HCT116 (cell line): ENCODE measurements around the gene IL17C. TPM values are rescaled to one million over a fixed set of nuclear protein-coding genes. Genes with fewer than 3 reads are reported as not detected.

ENCODE experiments used
- ATAC-seq: fragments of 200-7000 bp; cut with Tn5 transposase; 2 replicates; pipeline ENCODE4 v1.9.1; 2020; ENCODE audit warnings: mild to moderate bottlenecking, moderate library complexity
- BruUV-seq: library from RNA; stranded (reverse); fragments of 400-500 nt; replicated peaks from 2 replicates; lab custom pipeline; 2021; lab: Mats Ljungman, UMichigan
- CTCF ChIA-PET: fragments of 300-600 bp; sonication (Branson Sonifier 250); formaldehyde crosslinking; loops from one replicate; lab custom pipeline; 2021; ENCODE audit warnings: antibody characterized with exemption; lab: Charles Lee
- POLR2A ChIA-PET: fragments of 300-600, 350-600 bp; sonication (Branson Sonifier 250); formaldehyde crosslinking; loops from one replicate; lab custom pipeline; 2021; ENCODE audit warnings: antibody characterized with exemption; lab: Charles Lee
- RAD21 ChIA-PET, 2 experiments: fragments of 300-600 bp; sonication (Branson Sonifier 250); formaldehyde crosslinking; loops; one replicate each; lab custom pipeline; 2023; ENCODE audit warnings: low total read pairs in 2 of 2; ENCODE audit not compliant: uncharacterized antibody in 2 of 2, unreplicated experiment in 2 of 2, low non-redundant PET in 1 of 2; lab: Charles Lee
- DNase-seq: peaks from one replicate; pipeline ENCODE4 v3.0.0-alpha.2; 2010; ENCODE audit warnings: low read depth, low spot score
- H2AFZ ChIP-seq: fragments of 200-600 bp; shearing (Covaris generic), sonication (generic); 2 replicates; pipeline ENCODE4 v1.6.1; 2017; ENCODE audit warnings: low read depth, mixed run types, mixed read lengths, antibody characterized with exemption, low read length; ENCODE audit not compliant: poor library complexity, severe bottlenecking
- H3K27ac ChIP-seq: 2 replicates; pipeline ENCODE4 v1.5.1; 2012; ENCODE audit warnings: low read depth, low read length
- H3K27me3 ChIP-seq: fragments of 200-600 bp; sonication (generic); 2 replicates; pipeline ENCODE4 v1.6.1; 2016; ENCODE audit warnings: mixed run types, low read length, mixed read lengths; ENCODE audit not compliant: insufficient read depth
- H3K36me3 ChIP-seq, 2 experiments: fragments of 200-500 bp in 1 of 2; fragments of 200-600 bp in 1 of 2; sonication (Bioruptor generic) in 1 of 2; sonication (generic) in 1 of 2; 2 replicates each; pipeline versions ENCODE4 v1.5.1 to v1.6.1; 2014 to 2016; ENCODE audit warnings: low read length in 2 of 2, inconsistent platforms in 1 of 2, mixed read lengths in 1 of 2, mixed run types in 1 of 2; ENCODE audit not compliant: insufficient read depth in 2 of 2, control insufficient read depth in 1 of 2
- H3K4me1 ChIP-seq, 2 experiments: fragments of 200-600 bp in 1 of 2; sonication (generic) in 1 of 2; 2 replicates each; pipeline versions ENCODE4 v1.5.1 to v1.6.1; 2012 to 2017; ENCODE audit warnings: low read length in 2 of 2, inconsistent platforms in 1 of 2, mild to moderate bottlenecking in 1 of 2, mixed read lengths in 1 of 2, mixed run types in 1 of 2, moderate library complexity in 1 of 2; ENCODE audit not compliant: insufficient read depth in 2 of 2, control insufficient read depth in 1 of 2
- H3K4me2 ChIP-seq: fragments of 200-600 bp; sonication (generic); 2 replicates; pipeline ENCODE4 v1.6.1; 2017; ENCODE audit warnings: mixed run types, low read length, mixed read lengths
- H3K4me3 ChIP-seq, 2 experiments: fragments of 200-600 bp in 1 of 2; sonication (generic) in 1 of 2; replicated peaks in 1 of 2; 2 replicates each; pipeline ENCODE4 v1.5.1; 2011 to 2016; ENCODE audit warnings: low read length in 2 of 2, control low read depth in 1 of 2, low read depth in 1 of 2, mild to moderate bottlenecking in 1 of 2, mixed read lengths in 1 of 2, mixed run types in 1 of 2
- H3K79me2 ChIP-seq: fragments of 200-600 bp; sonication (generic); 2 replicates; pipeline ENCODE4 v1.6.1; 2017; ENCODE audit warnings: mild to moderate bottlenecking, mixed run types, low read length, moderate library complexity, mixed read lengths; ENCODE audit not compliant: insufficient read depth
- H3K9ac ChIP-seq: fragments of 200-600 bp; sonication (generic); 2 replicates; pipeline ENCODE4 v1.6.1; 2016; ENCODE audit warnings: low read length, mixed read lengths
- H3K9me2 ChIP-seq: fragments of 200-600 bp; sonication (generic), shearing (Covaris generic); 2 replicates; pipeline ENCODE4 v1.6.1; 2017; ENCODE audit warnings: mixed run types, mild to moderate bottlenecking, moderate library complexity; ENCODE audit not compliant: insufficient read depth
- H3K9me3 ChIP-seq, 2 experiments: fragments of 200-500 bp in 1 of 2; fragments of 200-600 bp in 1 of 2; sonication (Bioruptor generic) in 1 of 2; sonication (generic) in 1 of 2; 2 replicates each; pipeline ENCODE4 v1.6.1; 2014 to 2017; ENCODE audit warnings: low read length in 2 of 2, mixed read lengths in 2 of 2, inconsistent platforms in 1 of 2, low read depth in 1 of 2, mild to moderate bottlenecking in 1 of 2, mixed run types in 1 of 2, moderate library complexity in 1 of 2; ENCODE audit not compliant: control insufficient read depth in 1 of 2, insufficient read depth in 1 of 2
- H4K20me1 ChIP-seq: fragments of 200-600 bp; sonication (generic), shearing (Covaris generic); 2 replicates; pipeline ENCODE4 v1.6.1; 2017; ENCODE audit warnings: mixed run types, mild to moderate bottlenecking, moderate library complexity; ENCODE audit not compliant: insufficient read depth
- ATF3 ChIP-seq: IDR thresholded peaks from 2 replicates; pipeline ENCODE4 v1.6.1; 2012
- EZH2 ChIP-seq: fragments of 200-600 bp; sonication (generic); IDR thresholded peaks from 2 replicates; pipeline ENCODE4 v1.6.1; 2017; ENCODE audit warnings: antibody characterized with exemption, mixed run types
- POLR2AphosphoS5 ChIP-seq: IDR thresholded peaks from 2 replicates; pipeline ENCODE4 v1.6.1; 2011; ENCODE audit warnings: mild to moderate bottlenecking, low read depth, low read length, moderate library complexity
- RAD21 ChIP-seq: IDR thresholded peaks from 2 replicates; pipeline ENCODE4 v1.6.1; 2012; ENCODE audit warnings: low read depth, mild to moderate bottlenecking
- REST ChIP-seq: IDR thresholded peaks from 2 replicates; pipeline ENCODE4 v1.6.1; 2012; ENCODE audit warnings: low read depth
- SP1 ChIP-seq: IDR thresholded peaks from 2 replicates; pipeline ENCODE4 v1.6.1; 2012; ENCODE audit warnings: low read depth
- intact Hi-C: fragments of 100-400 bp; cut with micrococcal nuclease; formaldehyde crosslinking; loops from 2 replicates; pipeline ENCODE4 v1.10.0; 2022
- total RNA-seq: library from RNA; stranded (reverse); gene quantifications from one replicate; pipeline ENCODE4 v1.2.1, GENCODE V29; 2021; ENCODE audit not compliant: unreplicated experiment
- TF ChIP-seq, protein P1 (sequence below): IDR thresholded peaks from 2 replicates; pipeline ENCODE4 v1.6.1; 2012
- TF ChIP-seq, protein P2 (sequence below), 3 experiments: fragments of 200-600 bp in 1 of 3; sonication (generic) in 1 of 3; IDR thresholded peaks in 2 of 3; conservative IDR thresholded peaks in 1 of 3; 2 replicates each; pipeline ENCODE4 v1.5.1; 2012 to 2017; ENCODE audit warnings: low read depth in 2 of 3, low read length in 2 of 3, antibody characterized with exemption in 1 of 3, borderline replicate concordance in 1 of 3, control low read depth in 1 of 3, mild to moderate bottlenecking in 1 of 3, mixed read lengths in 1 of 3, mixed run types in 1 of 3, moderate library complexity in 1 of 3; ENCODE audit not compliant: insufficient read depth in 1 of 3

The IL17C gene
- total RNA-seq, 1 experiment from 2014 or later: not detected

GRCh38 chr16:88636488-88637265 lies 1.7 kb upstream of the IL17C start:
- ChIA-PET POLR2A (no interaction called here), CTCF (no interaction called here), RAD21 (interaction anchor here in 1 of 2 experiments (0.7 kb wide), 1 partner anchor 156 kb away, joined by 3 read pairs; no protein-coding TSS in a partner anchor)
- no peaks in the 10 kb centered on the region for H3K9me3 ChIP-seq
- H3K4me3 ChIP-seq: no peak overlapping the region
- no peaks in the 10 kb centered on the region for H3K9me2 ChIP-seq
- no peak for TF ChIP-seq ATF3
- TF ChIP-seq SP1: no peak
- no peak for TF ChIP-seq POLR2AphosphoS5
- peaks cover 7% of the 10 kb centered on the region in 2 experiments; a peak in 3 of 4 replicates for H3K36me3 ChIP-seq
- no TSS peak for BruUV-seq
- H3K79me2 ChIP-seq: no peaks in the 10 kb centered on the region
- intact Hi-C loops: no loop called here
- H4K20me1 ChIP-seq: no peaks in the 10 kb centered on the region
- no peak for ATAC-seq
- peaks cover 7 to 39% of the 10 kb centered on the region in 2 experiments; a peak in 2 of 4 replicates for H3K4me1 ChIP-seq
- H2AFZ ChIP-seq: no peak overlapping the region
- no peak overlapping the region for H3K9ac ChIP-seq
- H3K27me3 ChIP-seq: no peaks in the 10 kb centered on the region
- DNase-seq: no peak
- H3K27ac ChIP-seq: no peak overlapping the region
- H3K4me2 ChIP-seq: no peak overlapping the region

GRCh38 chr16:88639231-88640038 lies 1.1 kb downstream of the IL17C start:
- Histone ChIP-seq H3K4me2 (no peak overlapping the region; the same call in 1 of the 2 replicates), H3K27ac (no peak overlapping the region; the same call in 1 of the 2 replicates), H3K9ac (no peak overlapping the region), H3K27me3 (no peaks in the 10 kb centered on the region), H3K36me3 (peaks cover 0 to 2% of the 10 kb centered on the region in 2 experiments; a peak in 1 of 4 replicates), H4K20me1 (no peaks in the 10 kb centered on the region), H3K4me1 (peaks cover 7 to 44% of the 10 kb centered on the region in 2 experiments; a peak in 2 of 4 replicates), H3K9me2 (no peaks in the 10 kb centered on the region), H2AFZ (no peak overlapping the region), H3K79me2 (no peaks in the 10 kb centered on the region), H3K4me3 (no peak overlapping the region), H3K9me3 (no peaks in the 10 kb centered on the region)
- ChIA-PET CTCF (interaction anchor here (2.2 kb wide), 1 partner anchor 10 kb away, joined by 8 read pairs; no protein-coding TSS in a partner anchor), RAD21 (no interaction called here), POLR2A (no interaction called here)
- ATAC-seq (peak; percentile 65), DNase-seq (no peak)
- intact Hi-C loops: no loop called here
- no TSS peak for BruUV-seq
- TF ChIP-seq, protein P1, sequence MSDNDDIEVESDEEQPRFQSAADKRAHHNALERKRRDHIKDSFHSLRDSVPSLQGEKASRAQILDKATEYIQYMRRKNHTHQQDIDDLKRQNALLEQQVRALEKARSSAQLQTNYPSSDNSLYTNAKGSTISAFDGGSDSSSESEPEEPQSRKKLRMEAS: no peak
- TF ChIP-seq REST (no peak), EZH2 (no peak), RAD21 (no peak)
- TF ChIP-seq, protein P2, sequence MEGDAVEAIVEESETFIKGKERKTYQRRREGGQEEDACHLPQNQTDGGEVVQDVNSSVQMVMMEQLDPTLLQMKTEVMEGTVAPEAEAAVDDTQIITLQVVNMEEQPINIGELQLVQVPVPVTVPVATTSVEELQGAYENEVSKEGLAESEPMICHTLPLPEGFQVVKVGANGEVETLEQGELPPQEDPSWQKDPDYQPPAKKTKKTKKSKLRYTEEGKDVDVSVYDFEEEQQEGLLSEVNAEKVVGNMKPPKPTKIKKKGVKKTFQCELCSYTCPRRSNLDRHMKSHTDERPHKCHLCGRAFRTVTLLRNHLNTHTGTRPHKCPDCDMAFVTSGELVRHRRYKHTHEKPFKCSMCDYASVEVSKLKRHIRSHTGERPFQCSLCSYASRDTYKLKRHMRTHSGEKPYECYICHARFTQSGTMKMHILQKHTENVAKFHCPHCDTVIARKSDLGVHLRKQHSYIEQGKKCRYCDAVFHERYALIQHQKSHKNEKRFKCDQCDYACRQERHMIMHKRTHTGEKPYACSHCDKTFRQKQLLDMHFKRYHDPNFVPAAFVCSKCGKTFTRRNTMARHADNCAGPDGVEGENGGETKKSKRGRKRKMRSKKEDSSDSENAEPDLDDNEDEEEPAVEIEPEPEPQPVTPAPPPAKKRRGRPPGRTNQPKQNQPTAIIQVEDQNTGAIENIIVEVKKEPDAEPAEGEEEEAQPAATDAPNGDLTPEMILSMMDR (IDR thresholded peaks at IDR 0.05 in 2 of 3, conservative IDR thresholded peaks at IDR 0.05 in 1 of 3; ENCODE audit: borderline replicate concordance in 1 of 3, insufficient read depth in 1 of 3, low read depth in 2 of 3, low read length in 2 of 3): no peak
